H9 (cell line): ENCODE results near the gene PDLIM7. TPM values are rescaled to one million over a fixed set of nuclear protein-coding genes. Genes with fewer than 3 reads are reported as not detected.

Experiments used
- DNase-seq: peaks from one replicate; pipeline ENCODE4 v3.0.0-alpha.2; 2017
- H2AFZ ChIP-seq: one replicate; pipeline ENCODE4 v1.6.1; 2013; ENCODE audit warnings: mild to moderate bottlenecking, low read length, control low read depth, moderate library complexity
- H2AK5ac ChIP-seq: 2 replicates; pipeline ENCODE4 v1.6.1; 2013; ENCODE audit warnings: low read length, control low read depth, mixed read lengths; ENCODE audit not compliant: insufficient read length
- H2BK120ac ChIP-seq: one replicate; pipeline ENCODE4 v1.6.1; 2013; ENCODE audit warnings: low read depth, mild to moderate bottlenecking, low read length, control low read depth, inconsistent platforms; ENCODE audit not compliant: poor library complexity, severe bottlenecking
- H2BK12ac ChIP-seq: 2 replicates; pipeline ENCODE4 v1.6.1; 2013; ENCODE audit warnings: low read length, control low read depth, mixed read lengths, low read depth; ENCODE audit not compliant: insufficient read length
- H2BK15ac ChIP-seq: 2 replicates; pipeline ENCODE4 v1.6.1; 2013; ENCODE audit warnings: low read depth, low read length, control low read depth
- H2BK20ac ChIP-seq: one replicate; pipeline ENCODE4 v1.6.1; 2013; ENCODE audit warnings: low read depth, mild to moderate bottlenecking, low read length, control low read depth, inconsistent platforms; ENCODE audit not compliant: poor library complexity, severe bottlenecking
- H2BK5ac ChIP-seq: 2 replicates; pipeline ENCODE4 v1.6.1; 2013; ENCODE audit warnings: low read length, control low read depth, mixed read lengths; ENCODE audit not compliant: insufficient read length
- H3K14ac ChIP-seq: 2 replicates; pipeline ENCODE4 v1.6.1; 2013; ENCODE audit warnings: low read length, control low read depth; ENCODE audit not compliant: insufficient read depth
- H3K18ac ChIP-seq: 2 replicates; pipeline ENCODE4 v1.6.1; 2013; ENCODE audit warnings: low read depth, mild to moderate bottlenecking, mixed read lengths, low read length, control low read depth; ENCODE audit not compliant: insufficient read length
- H3K23ac ChIP-seq: 2 replicates; pipeline ENCODE4 v1.6.1; 2013; ENCODE audit warnings: low read length, control low read depth, mixed read lengths, low read depth; ENCODE audit not compliant: insufficient read length
- H3K23me2 ChIP-seq: 2 replicates; pipeline ENCODE4 v1.6.1; 2013; ENCODE audit warnings: low read depth, mild to moderate bottlenecking, mixed read lengths, low read length, control low read depth; ENCODE audit not compliant: insufficient read length, poor library complexity, severe bottlenecking
- H3K27ac ChIP-seq: 2 replicates; pipeline ENCODE4 v1.5.1; 2013; ENCODE audit warnings: low read length, control low read depth, mixed read lengths, low read depth; ENCODE audit not compliant: insufficient read length
- H3K27me3 ChIP-seq: 2 replicates; pipeline ENCODE4 v1.6.1; 2013; ENCODE audit warnings: low read length, control low read depth, inconsistent platforms; ENCODE audit not compliant: insufficient read depth
- H3K4ac ChIP-seq: 2 replicates; pipeline ENCODE4 v1.6.1; 2013; ENCODE audit warnings: low read depth, mild to moderate bottlenecking, control low read depth, inconsistent platforms, low read length, moderate library complexity
- H3K4me1 ChIP-seq: 2 replicates; pipeline ENCODE4 v1.6.1; 2013; ENCODE audit warnings: low read length, control low read depth, inconsistent platforms; ENCODE audit not compliant: insufficient read depth
- H3K4me2 ChIP-seq: 2 replicates; pipeline ENCODE4 v1.6.1; 2013; ENCODE audit warnings: low read length, control low read depth, mixed read lengths; ENCODE audit not compliant: insufficient read length, insufficient read depth
- H3K56ac ChIP-seq: 2 replicates; pipeline ENCODE4 v1.6.1; 2013; ENCODE audit warnings: low read depth, mild to moderate bottlenecking, mixed read lengths, low read length, control low read depth; ENCODE audit not compliant: insufficient read length
- H3K79me1 ChIP-seq: 2 replicates; pipeline ENCODE4 v1.6.1; 2013; ENCODE audit warnings: low read depth, mild to moderate bottlenecking, moderate library complexity, low read length, control low read depth, inconsistent platforms; ENCODE audit not compliant: insufficient read depth, poor library complexity, severe bottlenecking
- H3K79me2 ChIP-seq: 2 replicates; pipeline ENCODE4 v1.6.1; 2013; ENCODE audit warnings: low read length, control low read depth, inconsistent platforms; ENCODE audit not compliant: insufficient read depth
- H3K9ac ChIP-seq: 2 replicates; pipeline ENCODE4 v1.6.1; 2013; ENCODE audit warnings: low read length, control low read depth, mixed read lengths; ENCODE audit not compliant: insufficient read length; ENCODE audit errors: extremely low read depth
- H3K9me3 ChIP-seq: one replicate; pipeline ENCODE4 v1.6.1; 2013; ENCODE audit warnings: low read depth, low read length, inconsistent platforms; ENCODE audit not compliant: control insufficient read depth
- H3T11ph ChIP-seq: one replicate; pipeline ENCODE4 v1.6.1; 2013; ENCODE audit warnings: mild to moderate bottlenecking, low read length, control low read depth, inconsistent platforms
- H4K20me1 ChIP-seq: one replicate; pipeline ENCODE4 v1.6.1; 2013; ENCODE audit not compliant: control insufficient read depth, insufficient read length, insufficient read depth
- H4K5ac ChIP-seq: 2 replicates; pipeline ENCODE4 v1.6.1; 2013; ENCODE audit warnings: low read depth, mild to moderate bottlenecking, mixed read lengths, low read length, control low read depth; ENCODE audit not compliant: insufficient read length
- H4K8ac ChIP-seq: replicated peaks from 2 replicates; pipeline ENCODE4 v1.6.1; 2013; ENCODE audit warnings: low read length, control low read depth, mixed read lengths, low read depth; ENCODE audit not compliant: insufficient read length
- H4K91ac ChIP-seq: 2 replicates; pipeline ENCODE4 v1.6.1; 2013; ENCODE audit warnings: low read depth, mild to moderate bottlenecking, moderate library complexity, mixed read lengths, low read length, control low read depth; ENCODE audit not compliant: insufficient read length
- H3K27ac Mint-ChIP-seq, 3 experiments: 2 replicates in 2 of 3; 3 replicates in 1 of 3; pipeline ENCODE4 v1.8.0; 2020 to 2021; ENCODE audit warnings: mixed read lengths in 3 of 3, mild to moderate bottlenecking in 1 of 3, moderate library complexity in 1 of 3
- H3K27me3 Mint-ChIP-seq: 2 replicates; pipeline ENCODE4 v1.8.0; 2021; ENCODE audit warnings: low read depth, mild to moderate bottlenecking, moderate library complexity, mixed read lengths
- H3K36me3 Mint-ChIP-seq, 3 experiments: 2 replicates in 2 of 3; 3 replicates in 1 of 3; pipeline ENCODE4 v1.8.0; 2020 to 2021; ENCODE audit warnings: low read depth in 3 of 3, mixed read lengths in 3 of 3; ENCODE audit not compliant: insufficient read depth in 1 of 3
- H3K4me1 Mint-ChIP-seq, 2 experiments: 2 replicates each; pipeline ENCODE4 v1.8.0; 2020; ENCODE audit warnings: mixed read lengths in 2 of 2
- H3K4me3 Mint-ChIP-seq, 2 experiments: 2 replicates in 1 of 2; 3 replicates in 1 of 2; pipeline ENCODE4 v1.8.0; 2020 to 2021; ENCODE audit warnings: mild to moderate bottlenecking in 2 of 2, mixed read lengths in 2 of 2, moderate library complexity in 1 of 2
- H3K9me3 Mint-ChIP-seq, 2 experiments: 2 replicates in 1 of 2; 3 replicates in 1 of 2; pipeline ENCODE4 v1.8.0; 2020; ENCODE audit warnings: mild to moderate bottlenecking in 2 of 2, mixed read lengths in 2 of 2, moderate library complexity in 1 of 2
- CTCF ChIP-seq: fragments of 200-600 bp; sonication (generic); conservative IDR thresholded peaks from 3 replicates; pipeline ENCODE4 v1.8.0; 2021; ENCODE audit warnings: antibody characterized with exemption, mild to moderate bottlenecking
- WGBS: extraction: QIAGEN DNeasy Blood & Tissue Kit; methylation state at CpG from one replicate; pipeline ENCODE4 v1.1.7; 2013; ENCODE audit warnings: missing lambda C conversion rate, low lambda C conversion rate, mixed read lengths; ENCODE audit not compliant: insufficient read length; ENCODE audit errors: extremely low coverage; 5-methylcytosine and 5-hydroxymethylcytosine counted together
- total RNA-seq: library from RNA; stranded (reverse); gene quantifications from 2 replicates; pipeline ENCODE4 v1.2.1, GENCODE V29; 2021

The PDLIM7 gene
- total RNA-seq, 1 experiment from 2014 or later: 137 TPM

GRCh38 chr5:177512736-177513380 lies 15.5 kb upstream of the PDLIM7 start:
- peaks cover 4% of the 10 kb centered on the region for H3K23me2 ChIP-seq
- H3K56ac ChIP-seq: no peak overlapping the region
- H4K20me1 ChIP-seq: no peaks in the 10 kb centered on the region
- H3K4me2 ChIP-seq: no peak overlapping the region
- H2BK20ac ChIP-seq: no peak overlapping the region
- no peak overlapping the region for H4K91ac ChIP-seq
- H3K23ac ChIP-seq: no peak overlapping the region
- H3K27me3 ChIP-seq: no peaks in the 10 kb centered on the region
- no peak overlapping the region for H2BK5ac ChIP-seq
- no peak overlapping the region for H3K27ac ChIP-seq
- H2AFZ ChIP-seq: no peak overlapping the region
- H2AK5ac ChIP-seq: no peak overlapping the region
- peaks cover 6% of the 10 kb centered on the region for H3K79me1 ChIP-seq
- H3K18ac ChIP-seq: no peak overlapping the region
- Mint-ChIP-seq H3K9me3 (0 out of 5 replicates have a peak, but pooled peaks cover 0 to 3% of the 10 kb centered on the region in 2 experiments), H3K4me3 (no peak overlapping the region; a peak in 1 of 5 replicates), H3K27me3 (peaks cover 3% of the 10 kb centered on the region; the same call in 1 of the 2 replicates), H3K4me1 (peaks cover 29 to 38% of the 10 kb centered on the region in 2 experiments), H3K27ac (no peak overlapping the region), H3K36me3 (peaks cover 44 to 72% (median 58%) of the 10 kb centered on the region in 3 experiments)
- no peak overlapping the region for H4K8ac ChIP-seq
- H3K4me1 ChIP-seq: no peaks in the 10 kb centered on the region; the same call in 1 of the 2 replicates
- H3K14ac ChIP-seq: no peak overlapping the region
- WGBS: no CpG with 5 or more reads among the region's 16 CpGs
- no peaks in the 10 kb centered on the region for H3K9me3 ChIP-seq
- no peak overlapping the region for H3K9ac ChIP-seq
- no peak overlapping the region for H4K5ac ChIP-seq
- no peak for DNase-seq
- H2BK12ac ChIP-seq: no peak overlapping the region
- H3K4ac ChIP-seq: no peak overlapping the region
- TF ChIP-seq CTCF: no peak
- peaks cover 5% of the 10 kb centered on the region; the same call in 1 of the 2 replicates for H3K79me2 ChIP-seq
- H3T11ph ChIP-seq: no peak overlapping the region
- H2BK120ac ChIP-seq: no peak overlapping the region
- no peak overlapping the region for H2BK15ac ChIP-seq
